ENCODE data around the gene SLC7A4.
"Not testable (repeated sequence)": the region's sequence is repeated elsewhere in the genome, so short reads cannot be mapped to it uniquely, and the experiment has no call there.

The SLC7A4 gene

GRCh38 chr22:21015466-21016006 lies 16.8 kb downstream of the SLC7A4 start:
- no peak for DNase-seq

GRCh38 chr22:21014726-21015465 lies 17.5 kb downstream of the SLC7A4 start, which contains the start of gene P2RX6:
Gene P2RX6 (plus strand): TSS chr22:21015165. CDS start chr22:21015175, 10 bp downstream.
- no peak for DNase-seq

GRCh38 chr22:21014202-21014725 lies 18.1 kb downstream of the SLC7A4 start:
- peak; percentile 76 for DNase-seq

GRCh38 chr22:21013657-21014201 lies 18.6 kb downstream of the SLC7A4 start:
- no peak for DNase-seq

GRCh38 chr22:21012446-21013407 lies 19.6 kb downstream of the SLC7A4 start:
- DNase-seq = no peak

GRCh38 chr22:21010426-21011113 lies 21.8 kb downstream of the SLC7A4 start:
- DNase-seq = no peak

- no peak for DNase-seq
These were observed 22.5 kb downstream of the SLC7A4 start for GRCh38 chr22:21009638-21010425.

GRCh38 chr22:21009208-21009607 lies 23.2 kb downstream of the SLC7A4 start:
- not testable (repeated sequence) for DNase-seq

GRCh38 chr22:21003782-21004181 lies 28.6 kb downstream of the SLC7A4 start:
- no peak for DNase-seq

- DNase-seq = peak; percentile 95
These were observed 30.6 kb downstream of the SLC7A4 start, which contains the start of gene THAP7 for GRCh38 chr22:21001601-21002325. Gene THAP7 (minus strand): TSS chr22:21002118. CDS start chr22:21001911, 207 bp downstream.

- no peak for DNase-seq
These were observed 31.3 kb downstream of the SLC7A4 start for GRCh38 chr22:21000987-21001600.

GRCh38 chr22:21000207-21000986 lies 32.0 kb downstream of the SLC7A4 start:
- no peak for DNase-seq

- no peak for DNase-seq
These were observed 32.8 kb downstream of the SLC7A4 start for GRCh38 chr22:20999350-21000206.

GRCh38 chr22:20998411-20999336 lies 33.7 kb downstream of the SLC7A4 start:
- DNase-seq = no peak

GRCh38 chr22:20997536-20998257 lies 34.7 kb downstream of the SLC7A4 start:
- no peak for DNase-seq
